ENCODE measurements around the gene INSM1. TPM values are rescaled to one million over a fixed set of nuclear protein-coding genes. Genes with fewer than 3 reads are reported as not detected.

Gene INSM1
- total RNA-seq, 2 experiments from 2014 or later, result not detected

GRCh38 chr20:20373091-20373571 lies 5.2 kb downstream of the INSM1 start:
- Mint-ChIP-seq H3K4me3 (no peak overlapping the region), H3K27ac (no peak overlapping the region), H3K36me3 (ENCODE audit: low read depth) (no peaks in the 10 kb centered on the region), H3K4me1 (ENCODE audit: low read depth) (peaks cover 7% of the 10 kb centered on the region), H3K9me3 (no peaks in the 10 kb centered on the region), H3K27me3 (peaks cover 61% of the 10 kb centered on the region)
- TF ChIP-seq CTCF (IDR thresholded peaks at IDR 0.05), result no peak
- DNase-seq, result no peak
- ChIA-PET POLR2A (no interaction called here), CTCF (no interaction called here)
- no peak for ATAC-seq (ENCODE audit: poor library complexity)
- peaks cover 26 to 43% of the 10 kb centered on the region in 2 experiments for H3K27me3 ChIP-seq (ENCODE audit: control insufficient read depth in 1 of 2, insufficient read depth in 2 of 2, low read length in 2 of 2)
- no peak overlapping the region for H3K4me3 ChIP-seq (ENCODE audit: low read length)
- H3K27ac ChIP-seq (ENCODE audit: low read depth in 1 of 2, low read length in 2 of 2), result no peak overlapping the region
- intact Hi-C loops (cut with DNase I, micrococcal nuclease), result no loop called here
- no peaks in the 10 kb centered on the region for H3K4me1 ChIP-seq (ENCODE audit: insufficient read depth, low read length)
- no peaks in the 10 kb centered on the region for H3K9me3 ChIP-seq (ENCODE audit: control insufficient read depth in 1 of 2, insufficient read depth in 1 of 2, low read length in 2 of 2)
- H3K36me3 ChIP-seq (ENCODE audit: insufficient read depth, low read length), result no peaks in the 10 kb centered on the region

GRCh38 chr20:20375862-20376261 lies 8.0 kb downstream of the INSM1 start:
- H3K27ac Mint-ChIP-seq, result no peak overlapping the region
- no peaks in the 10 kb centered on the region for H3K9me3 Mint-ChIP-seq
- H3K27me3 Mint-ChIP-seq, result peaks cover 62% of the 10 kb centered on the region
- H3K4me3 Mint-ChIP-seq, result no peak overlapping the region
- Histone ChIP-seq H3K9me3 (ENCODE audit: control insufficient read depth in 1 of 2, insufficient read depth in 1 of 2, low read length in 2 of 2) (peaks cover 0 to 4% of the 10 kb centered on the region in 2 experiments), H3K4me3 (ENCODE audit: low read length) (no peak overlapping the region), H3K27me3 (ENCODE audit: control insufficient read depth in 1 of 2, insufficient read depth in 2 of 2, low read length in 2 of 2) (peaks cover 19 to 39% of the 10 kb centered on the region in 2 experiments), H3K36me3 (ENCODE audit: insufficient read depth, low read length) (no peaks in the 10 kb centered on the region), H3K4me1 (ENCODE audit: insufficient read depth, low read length) (no peaks in the 10 kb centered on the region), H3K27ac (ENCODE audit: low read depth in 1 of 2, low read length in 2 of 2) (no peak overlapping the region)
- intact Hi-C loops (cut with DNase I, micrococcal nuclease), result no loop called here
- ATAC-seq (ENCODE audit: poor library complexity), result no peak
- CTCF ChIA-PET, result no interaction called here
- POLR2A ChIA-PET, result no interaction called here
- no peak for DNase-seq
- no peak for TF ChIP-seq CTCF (IDR thresholded peaks at IDR 0.05)
- H3K4me1 Mint-ChIP-seq (ENCODE audit: low read depth), result no peaks in the 10 kb centered on the region
- H3K36me3 Mint-ChIP-seq (ENCODE audit: low read depth), result no peaks in the 10 kb centered on the region

GRCh38 chr20:20386192-20386591 lies 18.3 kb downstream of the INSM1 start:
- Mint-ChIP-seq H3K4me3 (no peak overlapping the region), H3K4me1 (ENCODE audit: low read depth) (no peaks in the 10 kb centered on the region), H3K27me3 (no peaks in the 10 kb centered on the region), H3K27ac (no peak overlapping the region), H3K36me3 (ENCODE audit: low read depth) (peaks cover 14% of the 10 kb centered on the region), H3K9me3 (no peaks in the 10 kb centered on the region)
- ChIA-PET POLR2A (no interaction called here), CTCF (no interaction called here)
- ATAC-seq (ENCODE audit: poor library complexity) (no peak), DNase-seq (no peak)
- Histone ChIP-seq H3K27me3 (ENCODE audit: control insufficient read depth in 1 of 2, insufficient read depth in 2 of 2, low read length in 2 of 2) (no peaks in the 10 kb centered on the region), H3K9me3 (ENCODE audit: control insufficient read depth in 1 of 2, insufficient read depth in 1 of 2, low read length in 2 of 2) (peaks cover 0 to 3% of the 10 kb centered on the region in 2 experiments), H3K27ac (ENCODE audit: low read depth in 1 of 2, low read length in 2 of 2) (no peak overlapping the region), H3K4me1 (ENCODE audit: insufficient read depth, low read length) (no peaks in the 10 kb centered on the region), H3K36me3 (ENCODE audit: insufficient read depth, low read length) (no peaks in the 10 kb centered on the region), H3K4me3 (ENCODE audit: low read length) (no peak overlapping the region)
- no peak for TF ChIP-seq CTCF (IDR thresholded peaks at IDR 0.05)
- intact Hi-C loops (cut with DNase I, micrococcal nuclease), result no loop called here
